ENCODE measurements around the gene PPP1R13L.

The PPP1R13L gene

GRCh38 chr19:45428384-45429231 lies 23.7 kb upstream of the PPP1R13L start:
- H3K9me3 ChIP-seq (ENCODE audit: insufficient read depth, low read length): no peaks in the 10 kb centered on the region
- H3K4me1 ChIP-seq (ENCODE audit: low read length): peaks cover 7% of the 10 kb centered on the region; the same call in 1 of the 2 replicates
- H4K20me1 ChIP-seq (ENCODE audit: insufficient read depth, low read length): no peaks in the 10 kb centered on the region
- H3K27ac ChIP-seq (ENCODE audit: low read length): no peak overlapping the region
- H2AFZ ChIP-seq (ENCODE audit: low read depth, low read length): no peak overlapping the region
- TF ChIP-seq CTCF (IDR thresholded peaks at IDR 0.05; ENCODE audit: low read depth, low read length): no peak
- TF ChIP-seq EZH2phosphoT487 (IDR thresholded peaks at IDR 0.05; ENCODE audit: low read depth): no peak
- H3K79me2 ChIP-seq (ENCODE audit: low read length): no peaks in the 10 kb centered on the region
- H3K36me3 ChIP-seq (replicated peaks; ENCODE audit: low read depth, low read length): no peaks in the 10 kb centered on the region
- H3K4me2 ChIP-seq (ENCODE audit: low read length): no peak overlapping the region
- no peaks in the 10 kb centered on the region for H3K27me3 ChIP-seq (ENCODE audit: low read depth, low read length)
- no peak overlapping the region for H3K4me3 ChIP-seq (ENCODE audit: low read length)
- H3K9ac ChIP-seq (ENCODE audit: low read length): no peak overlapping the region

- Histone ChIP-seq H3K79me2 (ENCODE audit: low read length) (peaks cover 14% of the 10 kb centered on the region), H3K27ac (ENCODE audit: low read length) (peak overlapping the region; percentile 78), H2AFZ (ENCODE audit: low read depth, low read length) (peak overlapping the region; percentile 40), H3K27me3 (ENCODE audit: low read depth, low read length) (no peaks in the 10 kb centered on the region), H3K36me3 (replicated peaks; ENCODE audit: low read depth, low read length) (peaks cover 12% of the 10 kb centered on the region), H4K20me1 (ENCODE audit: insufficient read depth, low read length) (no peaks in the 10 kb centered on the region), H3K4me1 (ENCODE audit: low read length) (peaks cover 25% of the 10 kb centered on the region), H3K9ac (ENCODE audit: low read length) (peak overlapping the region; percentile 90), H3K4me2 (ENCODE audit: low read length) (peak overlapping the region; percentile 80), H3K4me3 (ENCODE audit: low read length) (peak overlapping the region; percentile 77), H3K9me3 (ENCODE audit: insufficient read depth, low read length) (no peaks in the 10 kb centered on the region)
- TF ChIP-seq EZH2phosphoT487 (IDR thresholded peaks at IDR 0.05; ENCODE audit: low read depth): no peak
- TF ChIP-seq CTCF (IDR thresholded peaks at IDR 0.05; ENCODE audit: low read depth, low read length): no peak
Measured at GRCh38 chr19:45424191-45425058, 19.6 kb upstream of the PPP1R13L start.

- H3K4me3 ChIP-seq (ENCODE audit: low read length): peak within 1 kb of the TSS; percentile 77
- no peaks in the 10 kb centered on the region for H4K20me1 ChIP-seq (ENCODE audit: insufficient read depth, low read length)
- TF ChIP-seq EZH2phosphoT487 (IDR thresholded peaks at IDR 0.05; ENCODE audit: low read depth) (no peak), CTCF (IDR thresholded peaks at IDR 0.05; ENCODE audit: low read depth, low read length) (no peak)
- peak within 1 kb of the TSS; percentile 80 for H3K4me2 ChIP-seq (ENCODE audit: low read length)
- H3K27ac ChIP-seq (ENCODE audit: low read length): peak within 1 kb of the TSS; percentile 78
- H3K4me1 ChIP-seq (ENCODE audit: low read length): peaks cover 32% of the 10 kb centered on the region
- H3K9ac ChIP-seq (ENCODE audit: low read length): peak within 1 kb of the TSS; percentile 90
- peaks cover 17% of the 10 kb centered on the region for H3K79me2 ChIP-seq (ENCODE audit: low read length)
- H3K9me3 ChIP-seq (ENCODE audit: insufficient read depth, low read length): no peaks in the 10 kb centered on the region
- H3K36me3 ChIP-seq (replicated peaks; ENCODE audit: low read depth, low read length): peaks cover 16% of the 10 kb centered on the region
- peak within 1 kb of the TSS; percentile 40 for H2AFZ ChIP-seq (ENCODE audit: low read depth, low read length)
- no peaks in the 10 kb centered on the region for H3K27me3 ChIP-seq (ENCODE audit: low read depth, low read length)
Measured at GRCh38 chr19:45423589-45424190, 18.8 kb upstream of the PPP1R13L start, which contains the start of gene ERCC1. Gene ERCC1, minus strand, starts transcription at chr19:45423917. Its CDS starts 543 bp downstream, at chr19:45423374.
